NCI-H510A treated with DMSO at 0.1 percent for 48 hours (cell line): ENCODE measurements around the gene BOD1.

Experiments used
- DNase-seq: peaks from one replicate; lab custom pipeline; 2025; lab: John Stamatoyannopoulos, UW

BOD1 gene

GRCh38 chr5:173577166-173577565 is 39.3 kb downstream of the BOD1 start:
- no peak for DNase-seq

GRCh38 chr5:173575985-173576384 is 40.5 kb downstream of the BOD1 start:
- no peak for DNase-seq

GRCh38 chr5:173574983-173575382 is 41.5 kb downstream of the BOD1 start:
- no peak for DNase-seq

- DNase-seq, result peak; percentile 43
Measured at GRCh38 chr5:173573126-173573960, 43.1 kb downstream of the BOD1 start.

GRCh38 chr5:173572431-173573125 is 43.9 kb downstream of the BOD1 start:
- no peak for DNase-seq

GRCh38 chr5:173570321-173571090 is 45.9 kb downstream of the BOD1 start:
- no peak for DNase-seq

- no peak for DNase-seq
Measured at GRCh38 chr5:173568703-173569102, 47.7 kb downstream of the BOD1 start.

- no peak for DNase-seq
Measured at GRCh38 chr5:173568128-173568527, 48.3 kb downstream of the BOD1 start.

- DNase-seq, result no peak
Measured at GRCh38 chr5:173567548-173567947, 48.9 kb downstream of the BOD1 start.

- no peak for DNase-seq
Measured at GRCh38 chr5:173565491-173566072, 50.9 kb downstream of the BOD1 start.

- DNase-seq, result no peak
Measured at GRCh38 chr5:173564106-173564505, 52.3 kb downstream of the BOD1 start.

GRCh38 chr5:173563246-173563645 is 53.2 kb downstream of the BOD1 start:
- no peak for DNase-seq

- DNase-seq, result no peak
Measured at GRCh38 chr5:173562451-173562850, 54.0 kb downstream of the BOD1 start.
